Measurements from ENCODE around the gene SLC38A10. TPM values are rescaled to one million over a fixed set of nuclear protein-coding genes. Genes with fewer than 3 reads are reported as not detected.

Gene SLC38A10
- total and polyA plus RNA-seq, 12 donors: 17.6 to 190 (median 102) TPM

DNA sequence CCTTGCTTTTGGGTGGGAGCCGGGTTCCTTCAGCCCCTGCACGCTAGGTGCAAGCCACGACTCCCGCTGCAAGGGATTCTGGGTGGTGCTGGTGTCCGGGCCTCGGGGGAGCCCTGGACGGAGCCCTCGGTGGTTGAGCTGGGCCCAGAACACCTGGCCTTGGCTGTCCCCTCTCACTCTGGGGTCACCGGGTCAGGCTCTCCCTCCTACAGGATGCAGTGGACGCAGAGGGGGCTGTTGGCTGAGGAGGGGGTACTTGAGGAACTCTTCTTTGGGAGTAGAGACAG, 27.9 kb upstream of the SLC38A10 start:
- TF ChIP-seq CTCF (IDR thresholded peaks at IDR 0.05): peak in 1 of 6 experiments; percentile 1
- no peak for TF ChIP-seq POLR2A (IDR thresholded peaks at IDR 0.05)
- no peak for DNase-seq
- intact Hi-C loops (cut with DNase I): no loop called here
- H3K9me3 ChIP-seq (replicated peaks in 1 of 3): no peaks in the 10 kb centered on the region
- no peaks in the 10 kb centered on the region for H3K27me3 ChIP-seq
- no peak overlapping the region for H3K4me3 ChIP-seq
- H3K36me3 ChIP-seq (replicated peaks in 1 of 2): no peaks in the 10 kb centered on the region
- H3K4me1 ChIP-seq (replicated peaks in 1 of 2): peaks cover 0 to 20% of the 10 kb centered on the region in 2 donors
- H3K27ac ChIP-seq: no peak overlapping the region
- 78 to 82% methylated on average over 10 of the region's 10 CpGs; no CpG with 5 or more reads in 2 of the 4 donors for WGBS, 4 donors

DNA sequence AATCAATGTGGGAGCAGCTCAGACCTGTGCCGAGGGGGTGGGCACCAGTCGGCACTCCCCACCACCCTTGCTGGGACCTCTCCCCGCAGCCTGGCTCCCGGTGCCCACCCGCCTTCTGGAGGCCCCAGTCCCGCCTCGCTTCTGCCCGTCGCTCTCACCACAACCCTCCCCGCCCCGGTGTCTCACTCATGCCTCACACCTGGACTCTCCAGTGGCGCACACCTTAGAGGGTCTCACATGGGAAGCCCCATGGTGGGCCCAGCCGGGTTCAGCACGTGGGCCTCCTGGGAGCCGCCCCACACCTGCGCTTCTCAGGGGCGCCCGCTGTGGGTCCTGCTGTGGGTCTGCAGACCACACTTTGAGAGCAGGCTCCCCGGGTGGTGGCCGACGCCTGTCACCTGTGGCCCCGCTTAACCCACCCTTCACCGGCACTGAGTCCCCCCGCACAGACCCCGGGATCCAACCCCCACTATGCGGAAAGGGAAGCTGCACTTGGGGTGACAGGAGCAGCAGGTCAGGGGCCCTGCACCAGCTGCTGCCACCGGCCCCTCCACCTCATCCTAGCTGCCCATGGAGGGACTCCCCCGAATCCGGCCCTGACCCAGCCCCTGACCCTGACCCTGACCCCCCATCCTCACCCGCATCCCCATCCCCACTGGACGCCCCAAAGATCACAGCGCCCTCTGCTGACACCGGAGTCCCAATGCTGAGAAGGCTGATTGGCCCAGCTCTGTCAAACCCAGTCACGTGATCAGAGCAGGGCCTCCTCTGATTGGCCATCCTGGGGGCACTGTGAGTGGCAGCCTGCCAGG, 27.4 kb upstream of the SLC38A10 start:
- no peaks in the 10 kb centered on the region for H3K27me3 ChIP-seq
- intact Hi-C loops (cut with DNase I): no loop called here
- TF ChIP-seq CTCF (IDR thresholded peaks at IDR 0.05) (peak in 3 of 6 experiments; percentile 8 to 29 (median 17)), POLR2A (IDR thresholded peaks at IDR 0.05) (no peak)
- no peak overlapping the region for H3K27ac ChIP-seq
- H3K4me1 ChIP-seq (replicated peaks in 1 of 2): peaks cover 0 to 15% of the 10 kb centered on the region in 2 donors
- no peak overlapping the region for H3K4me3 ChIP-seq
- 86 to 90% (median 87%) methylated on average over 27 to 34 of the region's 34 CpGs for WGBS, 4 donors
- peak in 3 of 7 donors; percentile 59 to 64 (median 59) for DNase-seq
- no peaks in the 10 kb centered on the region for H3K36me3 ChIP-seq (replicated peaks in 1 of 2)
- no peaks in the 10 kb centered on the region for H3K9me3 ChIP-seq (replicated peaks in 1 of 3)

GRCh38 chr17:81317961-81318605, 23.0 kb upstream of the SLC38A10 start:
- Histone ChIP-seq H3K4me1 (replicated peaks in 1 of 2) (peaks cover 9 to 19% of the 10 kb centered on the region in 2 donors), H3K9me3 (replicated peaks in 1 of 3) (no peaks in the 10 kb centered on the region), H3K4me3 (no peak overlapping the region), H3K27ac (no peak overlapping the region), H3K27me3 (no peaks in the 10 kb centered on the region), H3K36me3 (replicated peaks in 1 of 2) (no peaks in the 10 kb centered on the region)
- intact Hi-C loops (cut with DNase I): no loop called here
- WGBS, 4 donors: 62 to 74% (median 65%) methylated on average over 16 to 17 of the region's 17 CpGs
- DNase-seq: no peak
- TF ChIP-seq CTCF (IDR thresholded peaks at IDR 0.05) (no peak), POLR2A (IDR thresholded peaks at IDR 0.05) (no peak)

- H3K27ac ChIP-seq: no peak overlapping the region
Observed at GRCh38 chr17:81317530-81317821, 22.4 kb upstream of the SLC38A10 start.

More at GRCh38 chr17:81317530-81317821, 22.4 kb upstream of the SLC38A10 start:
- intact Hi-C loops (cut with DNase I): no loop called here
- no peaks in the 10 kb centered on the region for H3K9me3 ChIP-seq (replicated peaks in 1 of 3)
- TF ChIP-seq POLR2A (IDR thresholded peaks at IDR 0.05): no peak
- no peak for TF ChIP-seq CTCF (IDR thresholded peaks at IDR 0.05)
- peaks cover 9 to 19% of the 10 kb centered on the region in 2 donors for H3K4me1 ChIP-seq (replicated peaks in 1 of 2)
- no peaks in the 10 kb centered on the region for H3K36me3 ChIP-seq (replicated peaks in 1 of 2)
- H3K4me3 ChIP-seq: no peak overlapping the region
- WGBS, 4 donors: 82 to 92% (median 87%) methylated on average over 8 to 10 of the region's 10 CpGs
- no peaks in the 10 kb centered on the region for H3K27me3 ChIP-seq
- no peak for DNase-seq
